Measurements from ENCODE around the gene RS1. TPM values are rescaled to one million over a fixed set of nuclear protein-coding genes. Genes with fewer than 3 reads are reported as not detected.

The RS1 gene
- total and polyA plus RNA-seq, 4 donors, result not detected

DNA sequence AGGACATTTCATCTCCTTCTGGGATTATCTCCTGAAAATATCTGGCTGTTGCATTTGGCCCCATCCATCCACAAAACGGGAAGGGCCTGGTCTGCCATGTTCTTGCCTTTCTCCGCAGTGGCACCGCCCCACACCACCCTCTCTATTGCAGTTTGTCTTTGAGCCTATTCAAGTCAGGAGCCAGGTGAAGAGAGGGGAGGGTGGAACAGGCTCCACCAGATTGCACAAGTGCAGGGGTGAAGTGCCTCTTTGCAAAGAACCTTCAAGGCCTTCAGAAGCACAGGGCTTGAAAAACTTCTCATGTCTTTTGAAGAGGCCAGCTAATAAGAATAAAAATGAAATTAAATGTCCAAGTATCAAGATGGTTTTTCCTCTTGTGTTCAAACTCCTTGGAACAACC is 28.7 kb downstream of the RS1 start (continued):
- TF ChIP-seq REST (IDR thresholded peaks at IDR 0.05), result no peak
- TF ChIP-seq RAD21 (IDR thresholded peaks at IDR 0.05), result no peak
- TF ChIP-seq GABPA (IDR thresholded peaks at IDR 0.05 in 1 of 2, conservative IDR thresholded peaks at IDR 0.05 in 1 of 2), result no peak
- TF ChIP-seq RXRA (IDR thresholded peaks at IDR 0.05), result no peak
- no peak for TF ChIP-seq YY1 (IDR thresholded peaks at IDR 0.05)
- TF ChIP-seq MAX (IDR thresholded peaks at IDR 0.05), result no peak

DNA sequence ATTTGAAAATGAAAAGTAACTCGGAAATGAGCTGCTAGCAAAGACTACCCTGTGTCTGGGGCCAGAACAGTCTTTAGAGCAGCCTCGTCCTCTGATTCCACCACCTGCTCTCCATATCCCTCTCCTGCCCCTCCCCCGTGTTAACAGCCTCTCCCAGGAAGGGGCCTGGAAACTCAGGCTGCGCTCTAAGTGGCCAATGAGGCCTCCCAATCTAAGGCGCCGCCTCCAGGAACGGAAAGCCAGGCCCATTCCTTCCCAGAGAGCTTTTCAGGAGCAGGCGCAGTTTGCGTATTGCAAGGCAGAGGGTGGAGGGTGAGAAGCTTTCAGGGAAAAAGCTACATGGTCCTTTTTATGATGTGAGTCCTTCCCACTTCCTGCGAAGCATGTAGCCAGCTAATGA is 31.2 kb downstream of the RS1 start:
- H3K27ac ChIP-seq (ENCODE audit: low read depth in 1 of 2, low read length in 2 of 2), result no peak overlapping the region
- no peak for DNase-seq (ENCODE audit: low spot score)
- WGBS, result 74% methylated on average over 10 of the region's 10 CpGs
- TF ChIP-seq YY1 (IDR thresholded peaks at IDR 0.05) (no peak), FOXA1 (IDR thresholded peaks at IDR 0.05) (no peak), JUND (IDR thresholded peaks at IDR 0.05) (no peak), FOXA2 (IDR thresholded peaks at IDR 0.05) (no peak), ATF3 (IDR thresholded peaks at IDR 0.05) (no peak), NR2F2 (IDR thresholded peaks at IDR 0.05) (no peak), GABPA (IDR thresholded peaks at IDR 0.05 in 1 of 2, conservative IDR thresholded peaks at IDR 0.05 in 1 of 2) (no peak), RXRA (IDR thresholded peaks at IDR 0.05) (no peak), HNF4A (conservative IDR thresholded peaks at IDR 0.05) (no peak), REST (IDR thresholded peaks at IDR 0.05) (no peak), TAF1 (conservative IDR thresholded peaks at IDR 0.05) (no peak), MAX (IDR thresholded peaks at IDR 0.05) (no peak), CTCF (IDR thresholded peaks at IDR 0.05; ENCODE audit: low read depth, low read length, missing input control) (no peak), EGR1 (IDR thresholded peaks at IDR 0.05; ENCODE audit: low read depth in 2 of 2) (no peak), SP1 (IDR thresholded peaks at IDR 0.05) (no peak), HNF4G (IDR thresholded peaks at IDR 0.05) (no peak)
- TF ChIP-seq, protein P1, sequence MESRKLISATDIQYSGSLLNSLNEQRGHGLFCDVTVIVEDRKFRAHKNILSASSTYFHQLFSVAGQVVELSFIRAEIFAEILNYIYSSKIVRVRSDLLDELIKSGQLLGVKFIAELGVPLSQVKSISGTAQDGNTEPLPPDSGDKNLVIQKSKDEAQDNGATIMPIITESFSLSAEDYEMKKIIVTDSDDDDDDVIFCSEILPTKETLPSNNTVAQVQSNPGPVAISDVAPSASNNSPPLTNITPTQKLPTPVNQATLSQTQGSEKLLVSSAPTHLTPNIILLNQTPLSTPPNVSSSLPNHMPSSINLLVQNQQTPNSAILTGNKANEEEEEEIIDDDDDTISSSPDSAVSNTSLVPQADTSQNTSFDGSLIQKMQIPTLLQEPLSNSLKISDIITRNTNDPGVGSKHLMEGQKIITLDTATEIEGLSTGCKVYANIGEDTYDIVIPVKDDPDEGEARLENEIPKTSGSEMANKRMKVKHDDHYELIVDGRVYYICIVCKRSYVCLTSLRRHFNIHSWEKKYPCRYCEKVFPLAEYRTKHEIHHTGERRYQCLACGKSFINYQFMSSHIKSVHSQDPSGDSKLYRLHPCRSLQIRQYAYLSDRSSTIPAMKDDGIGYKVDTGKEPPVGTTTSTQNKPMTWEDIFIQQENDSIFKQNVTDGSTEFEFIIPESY (IDR thresholded peaks at IDR 0.05), result no peak
- no peaks in the 10 kb centered on the region for H3K27me3 ChIP-seq (ENCODE audit: control insufficient read depth in 4 of 4, insufficient read depth in 4 of 4, low read length in 3 of 4)
- H3K4me1 ChIP-seq (ENCODE audit: control insufficient read depth in 4 of 4, insufficient read depth in 4 of 4, low read length in 3 of 4), result no peaks in the 10 kb centered on the region
- H3K36me3 ChIP-seq (ENCODE audit: control insufficient read depth in 4 of 4, insufficient read depth in 3 of 4, low read depth in 1 of 4, low read length in 3 of 4), result no peaks in the 10 kb centered on the region
- no peaks in the 10 kb centered on the region for H3K9me3 ChIP-seq (ENCODE audit: control insufficient read depth in 4 of 4, low read length in 3 of 4)
- no peak overlapping the region for H3K9ac ChIP-seq (ENCODE audit: low read depth in 1 of 2, low read length in 2 of 2)
- no peak overlapping the region for H3K4me3 ChIP-seq (ENCODE audit: low read depth in 1 of 3, low read length in 3 of 3)
